ENCODE results near the gene ARHGAP28.

DNA sequence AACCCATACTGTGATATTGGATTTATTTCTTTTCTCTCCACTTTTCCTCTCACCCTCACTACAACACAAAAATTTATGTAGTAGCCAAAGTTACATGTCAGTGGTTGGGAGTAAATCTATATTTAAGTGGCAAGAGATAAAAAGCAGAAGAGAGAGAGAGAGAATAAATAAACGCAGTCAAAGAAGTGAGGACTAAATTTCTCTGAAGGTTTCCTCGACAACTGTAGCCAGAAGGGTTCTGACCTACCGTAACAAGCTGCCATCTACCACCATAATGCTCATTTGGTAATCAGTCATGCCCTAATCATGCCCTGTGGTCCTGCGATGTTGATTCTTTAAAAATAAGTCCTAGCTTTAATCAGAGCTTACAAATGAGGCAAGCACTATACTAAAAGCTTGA lies 9.1 kb downstream of the ARHGAP28 start:
- no peak for TF ChIP-seq CTCF (IDR thresholded peaks at IDR 0.05)
- no peak for TF ChIP-seq POLR2A (IDR thresholded peaks at IDR 0.05)
